H1 (cell line): Measurements from ENCODE around the gene TRIM6. TPM values are rescaled to one million over a fixed set of nuclear protein-coding genes. Genes with fewer than 3 reads are reported as not detected.

Experiments
- CTCF ChIA-PET: fragments of 300-600 bp; sonication (Branson Sonifier 250); formaldehyde crosslinking; loops from one replicate; lab custom pipeline; 2021; ENCODE audit not compliant: partially characterized antibody; lab: Charles Lee
- POLR2A ChIA-PET: fragments of 300-600 bp; sonication (Branson Sonifier 250); formaldehyde crosslinking; loops from one replicate; lab custom pipeline; 2021; ENCODE audit warnings: inconsistent platforms; ENCODE audit not compliant: partially characterized antibody; lab: Charles Lee
- DNase-seq, 2 experiments: peaks; one replicate each; pipeline versions ENCODE4 v3.0.0 to v3.0.0-alpha.2; 2010 to 2022; ENCODE audit warnings: low spot score in 2 of 2, low read depth in 1 of 2, mixed read lengths in 1 of 2
- FAIRE-seq: peaks from 2 replicates; lab custom pipeline; 2011; peaks lifted over from hg19 to GRCh38; lab: Jason Lieb, UNC
- H2AFZ ChIP-seq: 2 replicates; pipeline ENCODE4 v1.8.1; 2012; ENCODE audit warnings: low read length, inconsistent platforms
- H2AK5ac ChIP-seq: 2 replicates; pipeline ENCODE4 v1.6.1; 2013; ENCODE audit warnings: low read depth, low read length
- H2BK120ac ChIP-seq: replicated peaks from 2 replicates; pipeline ENCODE3; 2013; ENCODE audit warnings: low read depth, low read length, inconsistent platforms
- H2BK12ac ChIP-seq: 2 replicates; pipeline ENCODE4 v1.6.1; 2013; ENCODE audit warnings: low read depth, low read length
- H2BK15ac ChIP-seq: 2 replicates; pipeline ENCODE4 v1.6.1; 2013; ENCODE audit warnings: low read length
- H2BK20ac ChIP-seq: 2 replicates; pipeline ENCODE4 v1.6.1; 2013; ENCODE audit warnings: low read length
- H2BK5ac ChIP-seq: 2 replicates; pipeline ENCODE4 v1.6.1; 2013; ENCODE audit warnings: low read depth, low read length
- H3K14ac ChIP-seq: 2 replicates; pipeline ENCODE4 v1.6.1; 2013; ENCODE audit warnings: inconsistent platforms; ENCODE audit not compliant: insufficient read length
- H3K18ac ChIP-seq: 2 replicates; pipeline ENCODE4 v1.6.1; 2013; ENCODE audit warnings: low read length; ENCODE audit errors: extremely low read depth
- H3K23ac ChIP-seq: 2 replicates; pipeline ENCODE4 v1.6.1; 2013; ENCODE audit warnings: inconsistent platforms; ENCODE audit not compliant: insufficient read length
- H3K23me2 ChIP-seq: 2 replicates; pipeline ENCODE4 v1.6.1; 2013; ENCODE audit warnings: low read depth, low read length
- H3K27ac ChIP-seq: 2 replicates; pipeline ENCODE4 v1.6.1; 2011; ENCODE audit warnings: low read depth, low read length, inconsistent platforms
- H3K27me3 ChIP-seq, 4 experiments: replicated peaks in 1 of 4; 1 replicate in 1 of 4; 2 replicates in 3 of 4; pipeline versions ENCODE4 v1.6.1 to v1.8.1; 2011 to 2013; ENCODE audit warnings: low read length in 3 of 4, mild to moderate bottlenecking in 3 of 4, inconsistent platforms in 2 of 4, mixed read lengths in 2 of 4, moderate library complexity in 1 of 4; ENCODE audit not compliant: control insufficient read depth in 3 of 4, insufficient read depth in 3 of 4; ENCODE audit errors: extremely low read depth in 1 of 4
- H3K36me3 ChIP-seq, 4 experiments: 2 replicates each; pipeline versions ENCODE4 v1.6.1 to v1.8.1; 2011 to 2013; ENCODE audit warnings: mild to moderate bottlenecking in 4 of 4, low read length in 3 of 4, moderate library complexity in 2 of 4, control low read depth in 1 of 4, inconsistent platforms in 1 of 4; ENCODE audit not compliant: insufficient read depth in 4 of 4, control insufficient read depth in 2 of 4
- H3K4ac ChIP-seq: replicated peaks from 2 replicates; pipeline ENCODE3; 2013; ENCODE audit warnings: low read length, low read depth, mixed read lengths, inconsistent platforms; ENCODE audit not compliant: insufficient read length
- H3K4me1 ChIP-seq, 4 experiments: replicated peaks in 1 of 4; 1 replicate in 1 of 4; 2 replicates in 3 of 4; pipeline versions ENCODE4 v1.6.1 to v1.8.1; 2011 to 2013; ENCODE audit warnings: low read length in 3 of 4, inconsistent platforms in 2 of 4, mixed read lengths in 1 of 4; ENCODE audit not compliant: insufficient read depth in 4 of 4, control insufficient read depth in 3 of 4
- H3K4me2 ChIP-seq, 2 experiments: 2 replicates each; pipeline versions ENCODE4 v1.6.1 to v1.8.1; 2011 to 2013; ENCODE audit warnings: low read depth in 2 of 2, low read length in 2 of 2, control low read depth in 1 of 2, inconsistent platforms in 1 of 2, mild to moderate bottlenecking in 1 of 2; ENCODE audit not compliant: insufficient read depth in 1 of 2
- H3K4me3 ChIP-seq, 4 experiments: fragments of 200-600, 300-600 bp in 1 of 4; sonication (generic), shearing (Covaris generic), sonication (Bioruptor Twin) in 1 of 4; 2 replicates each; pipeline versions ENCODE4 v1.5.1 to v1.8.1; 2011 to 2016; ENCODE audit warnings: low read length in 4 of 4, low read depth in 3 of 4, control low read depth in 2 of 4, inconsistent platforms in 2 of 4, mild to moderate bottlenecking in 2 of 4, mixed read lengths in 1 of 4, moderate library complexity in 1 of 4; ENCODE audit not compliant: insufficient read depth in 2 of 4; ENCODE audit errors: extremely low read depth in 1 of 4
- H3K56ac ChIP-seq: replicated peaks from 2 replicates; pipeline ENCODE3; 2013; ENCODE audit warnings: low read depth, mild to moderate bottlenecking, mixed read lengths, low read length, inconsistent platforms; ENCODE audit not compliant: insufficient read length
- H3K79me1 ChIP-seq: 2 replicates; pipeline ENCODE4 v1.6.1; 2013; ENCODE audit warnings: low read depth, low read length, control low read depth
- H3K79me2 ChIP-seq, 2 experiments: 2 replicates each; pipeline versions ENCODE4 v1.6.1 to v1.8.1; 2012 to 2013; ENCODE audit warnings: low read length in 2 of 2, mild to moderate bottlenecking in 2 of 2, inconsistent platforms in 1 of 2; ENCODE audit not compliant: insufficient read depth in 2 of 2, control insufficient read depth in 1 of 2
- H3K9ac ChIP-seq, 4 experiments: replicated peaks in 1 of 4; 1 replicate in 1 of 4; 2 replicates in 3 of 4; pipeline versions ENCODE4 v1.6.1 to v1.8.1; 2011 to 2013; ENCODE audit warnings: low read depth in 3 of 4, low read length in 3 of 4, control low read depth in 2 of 4, mild to moderate bottlenecking in 2 of 4, moderate library complexity in 2 of 4, inconsistent platforms in 1 of 4; ENCODE audit errors: extremely low read depth in 1 of 4
- H3K9me3 ChIP-seq, 2 experiments: 2 replicates each; pipeline versions ENCODE4 v1.6.1 to v1.8.1; 2012 to 2013; ENCODE audit warnings: mild to moderate bottlenecking in 2 of 2, moderate library complexity in 2 of 2, control low read depth in 1 of 2, inconsistent platforms in 1 of 2, low read depth in 1 of 2, low read length in 1 of 2, mixed read lengths in 1 of 2; ENCODE audit not compliant: insufficient read depth in 2 of 2
- H4K20me1 ChIP-seq, 2 experiments: replicated peaks in 1 of 2; 2 replicates each; pipeline versions ENCODE3 to v1.8.1; 2011 to 2013; ENCODE audit warnings: inconsistent platforms in 2 of 2, low read length in 2 of 2, mild to moderate bottlenecking in 1 of 2; ENCODE audit not compliant: insufficient read depth in 2 of 2, control insufficient read depth in 1 of 2
- H4K5ac ChIP-seq: 2 replicates; pipeline ENCODE4 v1.6.1; 2013; ENCODE audit warnings: low read length, low read depth, mixed read lengths, inconsistent platforms; ENCODE audit not compliant: insufficient read length
- H4K8ac ChIP-seq: 2 replicates; pipeline ENCODE4 v1.8.0; 2013; ENCODE audit warnings: mild to moderate bottlenecking, moderate library complexity, low read length, inconsistent platforms; ENCODE audit not compliant: insufficient read depth; ENCODE audit errors: extremely low read depth
- H4K91ac ChIP-seq: replicated peaks from 2 replicates; pipeline ENCODE3; 2013; ENCODE audit warnings: low read length, mixed read lengths, inconsistent platforms; ENCODE audit not compliant: insufficient read length
- EGR1 ChIP-seq: IDR thresholded peaks from 2 replicates; pipeline ENCODE4 v1.6.1; 2011; ENCODE audit warnings: low read depth, low read length, borderline replicate concordance
- EZH2 ChIP-seq: fragments of 200-600 bp; sonication (generic); IDR thresholded peaks from 2 replicates; pipeline ENCODE4 v1.7.1; 2012; ENCODE audit warnings: low read depth, mild to moderate bottlenecking, moderate library complexity, low read length, inconsistent platforms; ENCODE audit not compliant: severe bottlenecking
- FOSL1 ChIP-seq: IDR thresholded peaks from 2 replicates; pipeline ENCODE4 v1.6.1; 2011; ENCODE audit warnings: mild to moderate bottlenecking, low read depth, low read length, moderate library complexity; ENCODE audit not compliant: insufficient read depth
- WGBS, 2 experiments: shearing (Covaris generic) in 1 of 2; methylation state at CpG; one replicate each; pipeline versions ENCODE4 v1.1.6 to v1.1.7; 2013 to 2015; ENCODE audit warnings: low lambda C conversion rate in 2 of 2, mixed read lengths in 2 of 2, inconsistent platforms in 1 of 2, low coverage in 1 of 2, missing lambda C conversion rate in 1 of 2; ENCODE audit not compliant: insufficient replicate concordance in 2 of 2, insufficient coverage in 1 of 2, insufficient read length in 1 of 2; ENCODE audit errors: extremely low coverage in 1 of 2, missing lambda C conversion rate in 1 of 2; 5-methylcytosine and 5-hydroxymethylcytosine counted together
- polyA plus RNA-seq, 7 experiments: library from polyadenylated mRNA; depleted of rRNA in 3 of 7; stranded (reverse) in 5 of 7; unstranded in 2 of 7; fragments of >200 nt in 5 of 7; fragments of 200-250 nt in 2 of 7; gene quantifications; 1 replicate in 5 of 7; 2 replicates in 1 of 7; 4 replicates in 1 of 7; pipeline versions ENCODE4 v1.2.1 to v1.2.3, GENCODE V29; 2011 to 2013; ENCODE audit warnings: missing spikeins in 2 of 7, mixed read lengths in 2 of 7
- total RNA-seq: library from RNA; stranded (reverse); fragmentation: NEBNext Ultra II Directional; extraction: Animal tissue kit (Norgen Biotek cat#: 25700); gene quantifications from 2 replicates; pipeline ENCODE4 v1.2.1, GENCODE V29; 2021

Gene TRIM6
- total and polyA plus RNA-seq, 2 of the 8 experiments (the other 6 are each of a cell fraction or from before 2014, with no cell fraction given), result 21.6 to 23.3 TPM

- POLR2A ChIA-PET, result no interaction called here
- peaks cover 0 to 33% (median 27%) of the 10 kb centered on the region in 4 experiments; a peak in 7 of 8 replicates for H3K36me3 ChIP-seq
- TF ChIP-seq EZH2 (no peak), FOSL1 (no peak), EGR1 (no peak)
- TF ChIP-seq, all 59 proteins: peak for 0
- no peak overlapping the region for H3K4ac ChIP-seq
- H3K9ac ChIP-seq, result no peak overlapping the region
- no peak overlapping the region; the same call in 1 of the 2 replicates for H4K8ac ChIP-seq
- H3K56ac ChIP-seq, result no peak overlapping the region
- peaks cover 3 to 33% of the 10 kb centered on the region in 2 experiments; a peak in 3 of 4 replicates for H3K79me2 ChIP-seq
- no peak overlapping the region for H4K91ac ChIP-seq
- H2BK5ac ChIP-seq, result no peak overlapping the region
- H3K18ac ChIP-seq, result no peak overlapping the region
- peaks cover 0 to 4% of the 10 kb centered on the region in 2 experiments for H4K20me1 ChIP-seq
- H2BK120ac ChIP-seq, result no peak overlapping the region
- peaks cover 0 to 5% (median 1%) of the 10 kb centered on the region in 4 experiments; a peak in 4 of 7 replicates for H3K4me1 ChIP-seq
- no peak overlapping the region for H3K4me2 ChIP-seq
- no peak overlapping the region for H3K14ac ChIP-seq
- no peak overlapping the region for H2BK15ac ChIP-seq
- no peak overlapping the region for H2AFZ ChIP-seq
- CTCF ChIA-PET, result interaction anchor here (1.1 to 6.8 kb wide), 3 partner anchors 8 to 24 kb away, joined by 3 to 71 read pairs (median 3); no protein-coding TSS in a partner anchor
- DNase-seq (no peak), FAIRE-seq (no peak)
- H3K23me2 ChIP-seq, result no peaks in the 10 kb centered on the region
- no peak overlapping the region for H4K5ac ChIP-seq
- 95% methylated on average over 8 of the region's 8 CpGs; no CpG with 5 or more reads in 1 of the 2 experiments for WGBS, 2 experiments
- no peaks in the 10 kb centered on the region for H3K79me1 ChIP-seq
- H3K9me3 ChIP-seq, result no peaks in the 10 kb centered on the region
- no peak overlapping the region for H3K27ac ChIP-seq
- H2BK12ac ChIP-seq, result no peak overlapping the region
- H3K23ac ChIP-seq, result no peak overlapping the region
- no peak overlapping the region for H3K4me3 ChIP-seq
- H2BK20ac ChIP-seq, result no peak overlapping the region
- H2AK5ac ChIP-seq, result no peak overlapping the region
- no peaks in the 10 kb centered on the region for H3K27me3 ChIP-seq
Measured at GRCh38 chr11:5603326-5603725, 6.9 kb downstream of the TRIM6 start.
